Measurements from ENCODE around the gene PIP5K1C. TPM values are rescaled to one million over a fixed set of nuclear protein-coding genes. Genes with fewer than 3 reads are reported as not detected.

PIP5K1C gene
- total RNA-seq, 1 experiment from 2014 or later, result 24.5 TPM

DNA sequence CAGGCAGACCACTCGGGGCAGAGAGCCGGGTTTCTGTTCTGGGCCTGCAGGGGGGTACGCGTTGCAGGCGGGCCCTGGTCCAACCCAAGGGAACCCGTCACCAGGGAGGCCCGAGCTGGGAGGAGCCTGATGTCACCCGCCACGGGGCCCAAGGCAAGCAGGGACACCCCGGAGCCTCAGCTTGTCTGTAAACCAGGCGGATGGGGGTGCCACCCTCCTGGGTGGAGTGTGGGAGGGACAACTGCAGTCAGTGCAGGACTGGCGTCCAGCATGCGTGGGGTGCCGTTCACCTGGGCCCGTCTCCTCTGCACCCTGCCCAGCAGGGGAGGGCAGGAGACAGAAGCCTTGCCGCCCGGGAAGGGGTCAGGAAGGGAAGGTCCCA, 80.6 kb downstream of the PIP5K1C start:
- Mint-ChIP-seq H3K27me3 (ENCODE audit: insufficient read depth, unreplicated experiment) (no peaks in the 10 kb centered on the region), H3K27ac (ENCODE audit: unreplicated experiment) (no peak overlapping the region), H3K36me3 (ENCODE audit: insufficient read depth, unreplicated experiment) (peaks cover 14% of the 10 kb centered on the region), H3K4me1 (ENCODE audit: low read depth, unreplicated experiment) (peaks cover 7% of the 10 kb centered on the region), H3K4me3 (ENCODE audit: unreplicated experiment) (no peak overlapping the region), H3K9me3 (ENCODE audit: unreplicated experiment) (no peaks in the 10 kb centered on the region)
- Histone ChIP-seq H3K36me3 (ENCODE audit: control insufficient read depth, insufficient read depth, low read length) (no peaks in the 10 kb centered on the region; the same call in 1 of the 2 replicates), H3K27me3 (replicated peaks; ENCODE audit: control insufficient read depth, insufficient read depth, low read length) (no peaks in the 10 kb centered on the region), H3K4me3 (ENCODE audit: low read depth, low read length) (no peak overlapping the region), H3K9me3 (no peaks in the 10 kb centered on the region), H3K4me1 (no peaks in the 10 kb centered on the region)
- intact Hi-C loops (cut with micrococcal nuclease; ENCODE audit: unreplicated experiment), result loop anchor here (10.0 kb wide), 1 partner anchor 65 kb away; the partner anchor contains the start of gene MFSD12
- POLR2A ChIA-PET, result no interaction called here
- BruUV-seq (replicated peaks), result no TSS peak
- TF ChIP-seq, protein P1, sequence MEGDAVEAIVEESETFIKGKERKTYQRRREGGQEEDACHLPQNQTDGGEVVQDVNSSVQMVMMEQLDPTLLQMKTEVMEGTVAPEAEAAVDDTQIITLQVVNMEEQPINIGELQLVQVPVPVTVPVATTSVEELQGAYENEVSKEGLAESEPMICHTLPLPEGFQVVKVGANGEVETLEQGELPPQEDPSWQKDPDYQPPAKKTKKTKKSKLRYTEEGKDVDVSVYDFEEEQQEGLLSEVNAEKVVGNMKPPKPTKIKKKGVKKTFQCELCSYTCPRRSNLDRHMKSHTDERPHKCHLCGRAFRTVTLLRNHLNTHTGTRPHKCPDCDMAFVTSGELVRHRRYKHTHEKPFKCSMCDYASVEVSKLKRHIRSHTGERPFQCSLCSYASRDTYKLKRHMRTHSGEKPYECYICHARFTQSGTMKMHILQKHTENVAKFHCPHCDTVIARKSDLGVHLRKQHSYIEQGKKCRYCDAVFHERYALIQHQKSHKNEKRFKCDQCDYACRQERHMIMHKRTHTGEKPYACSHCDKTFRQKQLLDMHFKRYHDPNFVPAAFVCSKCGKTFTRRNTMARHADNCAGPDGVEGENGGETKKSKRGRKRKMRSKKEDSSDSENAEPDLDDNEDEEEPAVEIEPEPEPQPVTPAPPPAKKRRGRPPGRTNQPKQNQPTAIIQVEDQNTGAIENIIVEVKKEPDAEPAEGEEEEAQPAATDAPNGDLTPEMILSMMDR (IDR thresholded peaks at IDR 0.05; ENCODE audit: insufficient read depth in 1 of 2, low read depth in 1 of 2, low read length in 1 of 2, severe bottlenecking in 1 of 2, unreplicated experiment in 1 of 2), result no peak
- DNase-seq, result no peak
- CTCF ChIA-PET, result no interaction called here

GRCh38 chr19:3618811-3619630, 81.2 kb downstream of the PIP5K1C start:
- no peak overlapping the region for H3K27ac Mint-ChIP-seq (ENCODE audit: unreplicated experiment)

GRCh38 chr19:3618144-3618810, 82.0 kb downstream of the PIP5K1C start:
- intact Hi-C loops (cut with micrococcal nuclease; ENCODE audit: unreplicated experiment), result no loop called here
- no TSS peak for BruUV-seq (replicated peaks)
- Mint-ChIP-seq H3K36me3 (ENCODE audit: insufficient read depth, unreplicated experiment) (peaks cover 14% of the 10 kb centered on the region), H3K27me3 (ENCODE audit: insufficient read depth, unreplicated experiment) (no peaks in the 10 kb centered on the region), H3K4me3 (ENCODE audit: unreplicated experiment) (no peak overlapping the region), H3K4me1 (ENCODE audit: low read depth, unreplicated experiment) (no peaks in the 10 kb centered on the region), H3K27ac (ENCODE audit: unreplicated experiment) (no peak overlapping the region), H3K9me3 (ENCODE audit: unreplicated experiment) (no peaks in the 10 kb centered on the region)
- peak in 1 of 2 experiments; percentile 55 for DNase-seq
- Histone ChIP-seq H3K4me1 (no peaks in the 10 kb centered on the region), H3K36me3 (ENCODE audit: control insufficient read depth, insufficient read depth, low read length) (no peaks in the 10 kb centered on the region; the same call in 1 of the 2 replicates), H3K9me3 (no peaks in the 10 kb centered on the region), H3K4me3 (ENCODE audit: low read depth, low read length) (no peak overlapping the region), H3K27me3 (replicated peaks; ENCODE audit: control insufficient read depth, insufficient read depth, low read length) (no peaks in the 10 kb centered on the region)
- ChIA-PET CTCF (interaction anchor here (0.8 kb wide), 1 partner anchor 180 kb away, joined by 3 read pairs; no protein-coding TSS in a partner anchor), POLR2A (no interaction called here)
- TF ChIP-seq, protein P1 (IDR thresholded peaks at IDR 0.05; ENCODE audit: insufficient read depth in 1 of 2, low read depth in 1 of 2, low read length in 1 of 2, severe bottlenecking in 1 of 2, unreplicated experiment in 1 of 2), result peak; percentile 69 to 86

More at GRCh38 chr19:3618811-3619630, 81.2 kb downstream of the PIP5K1C start:
- CTCF ChIA-PET, result interaction anchor here (0.5 kb wide), 1 partner anchor 74 kb away, joined by 4 read pairs; no protein-coding TSS in a partner anchor
- peaks cover under 1% of the 10 kb centered on the region for H3K4me1 Mint-ChIP-seq (ENCODE audit: low read depth, unreplicated experiment)
- Histone ChIP-seq H3K4me1 (no peaks in the 10 kb centered on the region), H3K27me3 (replicated peaks; ENCODE audit: control insufficient read depth, insufficient read depth, low read length) (no peaks in the 10 kb centered on the region), H3K4me3 (ENCODE audit: low read depth, low read length) (no peak overlapping the region), H3K9me3 (no peaks in the 10 kb centered on the region), H3K36me3 (ENCODE audit: control insufficient read depth, insufficient read depth, low read length) (no peaks in the 10 kb centered on the region; the same call in 1 of the 2 replicates)
- no peak for DNase-seq
- POLR2A ChIA-PET, result no interaction called here
- H3K36me3 Mint-ChIP-seq (ENCODE audit: insufficient read depth, unreplicated experiment), result peaks cover 14% of the 10 kb centered on the region
- H3K27me3 Mint-ChIP-seq (ENCODE audit: insufficient read depth, unreplicated experiment), result no peaks in the 10 kb centered on the region
- TF ChIP-seq, protein P1 (IDR thresholded peaks at IDR 0.05; ENCODE audit: insufficient read depth in 1 of 2, low read depth in 1 of 2, low read length in 1 of 2, severe bottlenecking in 1 of 2, unreplicated experiment in 1 of 2), result no peak
- H3K9me3 Mint-ChIP-seq (ENCODE audit: unreplicated experiment), result no peaks in the 10 kb centered on the region
- H3K4me3 Mint-ChIP-seq (ENCODE audit: unreplicated experiment), result no peak overlapping the region
- intact Hi-C loops (cut with micrococcal nuclease; ENCODE audit: unreplicated experiment), result no loop called here
- BruUV-seq (replicated peaks), result no TSS peak
